Activated T-cell treated with anti-CD3 and anti-CD28 coated beads, Interleukin-2, amount 50 U/mL, for 48 hours (primary cell): ENCODE data around the gene TIPARP.
A peak's percentile ranks its signal among the peaks of the same experiment; 100 is the strongest.

ENCODE experiments used
- DNase-seq, 2 experiments: peaks; one replicate each; pipeline ENCODE4 v3.0.0-alpha.2; 2020

The TIPARP gene

GRCh38 chr3:156674046-156674910 is at the start of gene TIPARP:
TIPARP (plus strand) TSS chr3:156674590; CDS start chr3:156677698, 3,108 bp downstream.
- peak; percentile 99 for DNase-seq

GRCh38 chr3:156626104-156626503 is 48.3 kb upstream of the TIPARP start:
- no peak for DNase-seq

GRCh38 chr3:156627946-156628569 is 46.3 kb upstream of the TIPARP start:
- no peak for DNase-seq

- no peak for DNase-seq
These were observed 45.4 kb upstream of the TIPARP start for GRCh38 chr3:156628836-156629618.

GRCh38 chr3:156630081-156630772 is 44.2 kb upstream of the TIPARP start:
- DNase-seq: no peak

- DNase-seq: no peak
These were observed 43.7 kb upstream of the TIPARP start for GRCh38 chr3:156630773-156631093.

GRCh38 chr3:156631323-156631722 is 43.1 kb upstream of the TIPARP start:
- no peak for DNase-seq

- DNase-seq: no peak
These were observed 41.8 kb upstream of the TIPARP start for GRCh38 chr3:156632601-156633000.

GRCh38 chr3:156633335-156633734 is 41.1 kb upstream of the TIPARP start:
- DNase-seq: no peak

- DNase-seq: no peak
These were observed 39.4 kb upstream of the TIPARP start for GRCh38 chr3:156635034-156635433.

GRCh38 chr3:156635973-156636372 is 38.4 kb upstream of the TIPARP start:
- DNase-seq: no peak

- no peak for DNase-seq
These were observed 36.8 kb upstream of the TIPARP start for GRCh38 chr3:156637480-156638022.

GRCh38 chr3:156638271-156638670 is 36.1 kb upstream of the TIPARP start:
- DNase-seq: no peak

- DNase-seq: no peak
These were observed 34.9 kb upstream of the TIPARP start for GRCh38 chr3:156639414-156640023.

GRCh38 chr3:156641618-156641975 is 32.8 kb upstream of the TIPARP start:
- no peak for DNase-seq

GRCh38 chr3:156642750-156643728 is 31.4 kb upstream of the TIPARP start:
- DNase-seq: no peak

- peak; percentile 50 to 57 for DNase-seq
These were observed 30.5 kb upstream of the TIPARP start for GRCh38 chr3:156643729-156644389.

GRCh38 chr3:156644958-156645357 is 29.4 kb upstream of the TIPARP start:
- DNase-seq: no peak

GRCh38 chr3:156646958-156647357 is 27.4 kb upstream of the TIPARP start:
- DNase-seq: no peak

- no peak for DNase-seq
These were observed 26.3 kb upstream of the TIPARP start for GRCh38 chr3:156648086-156648485.

- no peak for DNase-seq
These were observed 24.7 kb upstream of the TIPARP start for GRCh38 chr3:156649681-156650080.
